DND-41 (cell line): ENCODE measurements around the gene RGS6.

Source experiments
- ATAC-seq: fragments of 200-7000 bp; cut with Tn5 transposase; 3 replicates; pipeline ENCODE4 v1.9.1; 2021; ENCODE audit warnings: low read depth; ENCODE audit not compliant: insufficient read depth
- DNase-seq: peaks from one replicate; pipeline ENCODE4 v3.0.0-alpha.2; 2020
- H2AFZ ChIP-seq: 2 replicates; pipeline ENCODE4 v1.6.0; 2012; ENCODE audit warnings: low read depth, low read length
- H3K27ac ChIP-seq: 2 replicates; pipeline ENCODE4 v1.5.1; 2012; ENCODE audit warnings: low read length, inconsistent platforms
- H3K27me3 ChIP-seq: fragments of 200-600 bp; sonication (generic); 2 replicates; pipeline ENCODE4 v1.6.0; 2012; ENCODE audit warnings: low read length, mild to moderate bottlenecking, inconsistent platforms; ENCODE audit not compliant: insufficient read depth, poor library complexity
- H3K36me3 ChIP-seq: 2 replicates; pipeline ENCODE4 v1.5.1; 2012; ENCODE audit warnings: low read length, inconsistent platforms; ENCODE audit not compliant: insufficient read depth
- H3K4me1 ChIP-seq: 2 replicates; pipeline ENCODE4 v1.5.1; 2012; ENCODE audit warnings: mild to moderate bottlenecking, low read length; ENCODE audit not compliant: insufficient read depth
- H3K4me2 ChIP-seq: 2 replicates; pipeline ENCODE4 v1.6.0; 2012; ENCODE audit warnings: mild to moderate bottlenecking, moderate library complexity, low read length, inconsistent platforms; ENCODE audit not compliant: insufficient read depth
- H3K4me3 ChIP-seq, 2 experiments: fragments of 200-600 bp in 1 of 2; shearing (Covaris generic) in 1 of 2; 2 replicates each; pipeline ENCODE4 v1.5.1; 2012 to 2016; ENCODE audit warnings: inconsistent platforms in 2 of 2, low read length in 2 of 2, mild to moderate bottlenecking in 2 of 2, low read depth in 1 of 2, moderate library complexity in 1 of 2
- H3K79me2 ChIP-seq: 2 replicates; pipeline ENCODE4 v1.6.0; 2012; ENCODE audit warnings: low read length, inconsistent platforms; ENCODE audit not compliant: insufficient read depth
- H3K9ac ChIP-seq: 2 replicates; pipeline ENCODE4 v1.6.0; 2012; ENCODE audit warnings: low read depth, mild to moderate bottlenecking, inconsistent platforms, low read length, moderate library complexity
- H3K9me3 ChIP-seq: 2 replicates; pipeline ENCODE4 v1.5.1; 2012; ENCODE audit warnings: low read length, moderate library complexity, mild to moderate bottlenecking, inconsistent platforms; ENCODE audit not compliant: insufficient read depth, severe bottlenecking
- H4K20me1 ChIP-seq: 2 replicates; pipeline ENCODE4 v1.6.0; 2012; ENCODE audit warnings: low read length; ENCODE audit not compliant: insufficient read depth
- EZH2 ChIP-seq: IDR thresholded peaks from 3 replicates; pipeline ENCODE4 v1.6.1; 2012; ENCODE audit warnings: borderline replicate concordance, low read depth, mild to moderate bottlenecking, moderate library complexity, low read length, inconsistent platforms; ENCODE audit not compliant: severe bottlenecking
- TF ChIP-seq, protein P1 (sequence below): IDR thresholded peaks from 2 replicates; pipeline ENCODE4 v1.5.1; 2012; ENCODE audit warnings: borderline replicate concordance, low read length, moderate library complexity, mild to moderate bottlenecking; ENCODE audit not compliant: poor library complexity, severe bottlenecking; ENCODE audit errors: extremely low read depth

Gene RGS6

DNA sequence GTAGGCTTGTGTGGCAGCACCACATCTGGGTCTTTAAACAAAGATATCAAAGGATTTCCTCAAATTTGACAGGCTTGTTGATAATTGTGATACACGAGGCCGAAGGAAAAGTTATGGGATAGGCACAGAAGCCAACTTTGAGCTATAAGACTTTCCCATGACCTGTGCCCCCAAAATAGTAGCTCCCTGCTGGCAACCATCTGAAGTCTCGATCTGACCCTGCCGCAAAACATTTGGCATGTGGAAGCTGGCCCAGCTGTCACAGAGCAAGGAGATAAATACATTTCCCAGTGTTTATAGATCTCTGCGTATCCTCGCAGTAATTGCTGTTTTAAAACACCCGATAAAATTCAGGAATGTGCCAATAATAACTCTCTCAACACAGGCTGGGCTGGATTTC is 26.4 kb upstream of the RGS6 start:
- Histone ChIP-seq H4K20me1 (no peaks in the 10 kb centered on the region), H3K9me3 (no peaks in the 10 kb centered on the region), H3K36me3 (no peaks in the 10 kb centered on the region), H3K79me2 (no peaks in the 10 kb centered on the region), H3K4me1 (no peaks in the 10 kb centered on the region), H3K4me3 (no peak overlapping the region), H3K27ac (no peak overlapping the region), H3K9ac (no peak overlapping the region), H3K4me2 (no peak overlapping the region), H2AFZ (no peak overlapping the region), H3K27me3 (peaks cover 20% of the 10 kb centered on the region)
- ATAC-seq (no peak), DNase-seq (no peak)
- TF ChIP-seq, protein P1, sequence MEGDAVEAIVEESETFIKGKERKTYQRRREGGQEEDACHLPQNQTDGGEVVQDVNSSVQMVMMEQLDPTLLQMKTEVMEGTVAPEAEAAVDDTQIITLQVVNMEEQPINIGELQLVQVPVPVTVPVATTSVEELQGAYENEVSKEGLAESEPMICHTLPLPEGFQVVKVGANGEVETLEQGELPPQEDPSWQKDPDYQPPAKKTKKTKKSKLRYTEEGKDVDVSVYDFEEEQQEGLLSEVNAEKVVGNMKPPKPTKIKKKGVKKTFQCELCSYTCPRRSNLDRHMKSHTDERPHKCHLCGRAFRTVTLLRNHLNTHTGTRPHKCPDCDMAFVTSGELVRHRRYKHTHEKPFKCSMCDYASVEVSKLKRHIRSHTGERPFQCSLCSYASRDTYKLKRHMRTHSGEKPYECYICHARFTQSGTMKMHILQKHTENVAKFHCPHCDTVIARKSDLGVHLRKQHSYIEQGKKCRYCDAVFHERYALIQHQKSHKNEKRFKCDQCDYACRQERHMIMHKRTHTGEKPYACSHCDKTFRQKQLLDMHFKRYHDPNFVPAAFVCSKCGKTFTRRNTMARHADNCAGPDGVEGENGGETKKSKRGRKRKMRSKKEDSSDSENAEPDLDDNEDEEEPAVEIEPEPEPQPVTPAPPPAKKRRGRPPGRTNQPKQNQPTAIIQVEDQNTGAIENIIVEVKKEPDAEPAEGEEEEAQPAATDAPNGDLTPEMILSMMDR: no peak
- no peak for TF ChIP-seq EZH2

DNA sequence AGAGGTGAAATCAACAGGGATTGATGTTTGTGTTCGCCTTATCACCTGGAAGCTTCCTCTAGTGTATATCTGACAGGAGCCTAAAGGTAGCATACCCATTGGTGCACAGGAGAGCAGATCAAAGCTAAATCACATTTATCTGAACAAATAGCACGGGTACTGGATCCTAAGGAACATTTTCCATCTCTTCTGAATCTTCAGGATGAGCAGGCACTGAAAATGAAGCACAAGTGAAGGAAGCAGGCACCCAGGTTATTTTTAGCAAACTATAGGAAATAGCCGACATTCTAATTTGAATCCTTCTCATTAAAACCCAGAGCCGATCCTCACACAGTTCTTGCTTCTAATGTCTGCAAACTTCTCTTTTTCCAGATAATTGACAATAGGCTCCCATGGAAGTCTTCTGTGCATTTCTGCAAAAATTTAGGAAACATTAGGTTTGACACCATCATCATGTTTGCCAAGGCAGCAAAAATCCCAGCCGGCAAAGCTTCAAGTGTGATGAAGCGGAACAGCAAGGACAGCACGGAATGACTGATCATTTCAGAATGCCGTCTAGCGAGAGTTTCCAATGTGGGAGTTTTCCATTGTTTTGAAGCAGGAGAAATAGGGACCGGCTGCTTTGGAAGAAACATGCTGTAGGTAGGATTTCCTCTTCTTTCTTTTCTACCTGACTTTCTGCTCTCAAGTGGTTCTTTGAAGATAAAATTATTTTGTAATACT is 24.3 kb upstream of the RGS6 start:
- H3K9ac ChIP-seq: no peak overlapping the region
- DNase-seq: no peak
- H3K27ac ChIP-seq: no peak overlapping the region
- no peaks in the 10 kb centered on the region for H3K36me3 ChIP-seq
- TF ChIP-seq, protein P1: no peak
- TF ChIP-seq EZH2: no peak
- H3K4me3 ChIP-seq: no peak overlapping the region
- H2AFZ ChIP-seq: no peak overlapping the region
- H3K4me1 ChIP-seq: no peaks in the 10 kb centered on the region
- no peaks in the 10 kb centered on the region for H3K9me3 ChIP-seq
- ATAC-seq: no peak
- H3K4me2 ChIP-seq: no peak overlapping the region
- H4K20me1 ChIP-seq: no peaks in the 10 kb centered on the region
- H3K79me2 ChIP-seq: no peaks in the 10 kb centered on the region
- H3K27me3 ChIP-seq: peaks cover 20% of the 10 kb centered on the region

DNA sequence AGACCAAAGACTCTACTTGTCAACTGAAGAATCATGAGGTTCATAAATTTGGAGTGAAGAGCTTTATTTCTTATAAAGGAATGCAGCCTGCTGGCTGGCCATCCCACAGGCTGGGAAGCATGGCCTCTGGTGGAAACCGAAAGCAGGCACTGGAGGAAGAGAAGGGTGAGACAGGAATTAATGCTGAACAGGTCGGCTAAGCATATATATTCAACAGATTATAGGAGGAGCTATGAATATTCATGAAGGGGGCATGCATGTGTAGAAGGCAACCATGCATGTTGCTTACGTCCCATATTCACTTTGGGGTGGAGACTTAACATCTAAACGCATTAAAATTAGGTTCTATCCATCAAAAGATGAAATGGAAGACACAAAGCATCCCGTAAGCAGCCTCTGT is 20.6 kb upstream of the RGS6 start:
- peaks cover 22% of the 10 kb centered on the region for H3K27me3 ChIP-seq
- no peak for TF ChIP-seq EZH2
- TF ChIP-seq, protein P1: no peak
- H3K9me3 ChIP-seq: no peaks in the 10 kb centered on the region
- H3K4me2 ChIP-seq: no peak overlapping the region
- no peak for ATAC-seq
- H2AFZ ChIP-seq: no peak overlapping the region
- H3K79me2 ChIP-seq: no peaks in the 10 kb centered on the region
- H4K20me1 ChIP-seq: no peaks in the 10 kb centered on the region
- DNase-seq: no peak
- H3K9ac ChIP-seq: no peak overlapping the region
- H3K4me1 ChIP-seq: no peaks in the 10 kb centered on the region
- no peak overlapping the region for H3K4me3 ChIP-seq
- H3K36me3 ChIP-seq: no peaks in the 10 kb centered on the region
- H3K27ac ChIP-seq: no peak overlapping the region

DNA sequence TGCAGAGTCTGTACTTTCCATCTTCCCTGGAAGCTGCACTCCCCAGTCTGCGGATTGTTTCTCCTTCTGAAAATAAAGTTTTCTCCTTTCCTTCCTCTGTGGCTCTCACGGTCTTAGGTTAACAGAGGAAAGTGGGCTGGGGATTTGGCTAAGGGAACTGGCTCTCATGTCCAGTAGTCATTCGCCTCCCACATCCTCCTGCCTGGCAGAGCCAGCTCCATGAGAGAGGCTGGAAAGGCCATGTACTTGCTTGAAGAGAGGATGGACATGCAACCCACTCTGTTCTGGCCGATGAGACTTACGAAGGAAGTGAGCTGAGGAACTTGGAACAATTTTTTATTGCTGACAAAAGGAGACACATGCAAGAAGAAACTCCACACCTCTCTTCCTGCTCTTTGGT is 18.9 kb upstream of the RGS6 start:
- H3K4me2 ChIP-seq: no peak overlapping the region
- H3K27ac ChIP-seq: no peak overlapping the region
- H4K20me1 ChIP-seq: no peaks in the 10 kb centered on the region
- TF ChIP-seq, protein P1: no peak
- TF ChIP-seq EZH2: no peak
- H2AFZ ChIP-seq: no peak overlapping the region
- no peaks in the 10 kb centered on the region for H3K9me3 ChIP-seq
- H3K27me3 ChIP-seq: peaks cover 15% of the 10 kb centered on the region
- DNase-seq: no peak
- no peak overlapping the region for H3K4me3 ChIP-seq
- H3K4me1 ChIP-seq: no peaks in the 10 kb centered on the region
- no peak for ATAC-seq
- H3K9ac ChIP-seq: no peak overlapping the region
- H3K36me3 ChIP-seq: no peaks in the 10 kb centered on the region
- H3K79me2 ChIP-seq: no peaks in the 10 kb centered on the region
